Progenitor cell of endocrine pancreas (in vitro differentiated cells): ENCODE data around the gene CPE. TPM values are rescaled to one million over a fixed set of nuclear protein-coding genes. Genes with fewer than 3 reads are reported as not detected.

ENCODE experiments used
- DNase-seq: peaks from one replicate; pipeline ENCODE4 v3.0.0; 2021; ENCODE audit warnings: low spot score; ENCODE audit not compliant: unreplicated experiment
- H3K27ac Mint-ChIP-seq: 2 replicates; pipeline ENCODE4 v1.8.0; 2021; ENCODE audit warnings: mild to moderate bottlenecking, moderate library complexity, mixed read lengths
- H3K27me3 Mint-ChIP-seq: 2 replicates; pipeline ENCODE4 v1.8.0; 2021; ENCODE audit warnings: mixed read lengths
- H3K36me3 Mint-ChIP-seq: 2 replicates; pipeline ENCODE4 v1.8.0; 2022; ENCODE audit warnings: mixed read lengths; ENCODE audit not compliant: insufficient read depth
- H3K4me1 Mint-ChIP-seq: 2 replicates; pipeline ENCODE4 v1.8.0; 2021; ENCODE audit warnings: low read depth, mixed read lengths
- H3K4me3 Mint-ChIP-seq: 2 replicates; pipeline ENCODE4 v1.8.0; 2021; ENCODE audit warnings: low read depth, mild to moderate bottlenecking, moderate library complexity, mixed read lengths
- H3K9me3 Mint-ChIP-seq: 2 replicates; pipeline ENCODE4 v1.8.0; 2021; ENCODE audit warnings: low read depth, mixed read lengths
- CTCF ChIP-seq: fragments of 200-600 bp; sonication (generic); IDR thresholded peaks from one replicate; pipeline ENCODE4 v1.5.0; 2021; ENCODE audit warnings: antibody characterized with exemption, mild to moderate bottlenecking; ENCODE audit not compliant: unreplicated experiment
- total RNA-seq: library from RNA; stranded (reverse); gene quantifications from 2 replicates; pipeline ENCODE4 v1.2.1, GENCODE V29; 2021

Gene CPE
- total RNA-seq, 1 donor from 2014 or later: 129 TPM

- Mint-ChIP-seq H3K27ac (no peak overlapping the region), H3K9me3 (no peaks in the 10 kb centered on the region), H3K4me3 (no peak overlapping the region), H3K36me3 (peaks cover 4% of the 10 kb centered on the region), H3K27me3 (no peaks in the 10 kb centered on the region), H3K4me1 (peaks cover 6% of the 10 kb centered on the region)
- DNase-seq: no peak
- no peak for TF ChIP-seq CTCF
Measured at GRCh38 chr4:165464376-165464775, 85.6 kb downstream of the CPE start.

- no peak overlapping the region for H3K27ac Mint-ChIP-seq
- no peak overlapping the region for H3K4me3 Mint-ChIP-seq
- H3K4me1 Mint-ChIP-seq: peaks cover 4% of the 10 kb centered on the region
- DNase-seq: no peak
- no peaks in the 10 kb centered on the region for H3K9me3 Mint-ChIP-seq
- no peaks in the 10 kb centered on the region for H3K27me3 Mint-ChIP-seq
- peaks cover 4% of the 10 kb centered on the region for H3K36me3 Mint-ChIP-seq
- TF ChIP-seq CTCF: peak; percentile 88
Measured at GRCh38 chr4:165464813-165465381, 86.1 kb downstream of the CPE start.

GRCh38 chr4:165470009-165470408 is 91.2 kb downstream of the CPE start:
- Mint-ChIP-seq H3K9me3 (peaks cover 25% of the 10 kb centered on the region), H3K4me3 (no peak overlapping the region), H3K36me3 (peaks cover 37% of the 10 kb centered on the region), H3K27me3 (no peaks in the 10 kb centered on the region), H3K4me1 (no peaks in the 10 kb centered on the region), H3K27ac (no peak overlapping the region)
- no peak for DNase-seq
- TF ChIP-seq CTCF: no peak

- H3K4me3 Mint-ChIP-seq: no peak overlapping the region
- H3K27ac Mint-ChIP-seq: no peak overlapping the region
- no peaks in the 10 kb centered on the region for H3K27me3 Mint-ChIP-seq
- no peaks in the 10 kb centered on the region for H3K4me1 Mint-ChIP-seq
- peaks cover 46% of the 10 kb centered on the region for H3K36me3 Mint-ChIP-seq
- peaks cover 36% of the 10 kb centered on the region for H3K9me3 Mint-ChIP-seq
- no peak for DNase-seq
- TF ChIP-seq CTCF: no peak
Measured at GRCh38 chr4:165472943-165473676, 94.3 kb downstream of the CPE start.

- Mint-ChIP-seq H3K27ac (no peak overlapping the region), H3K4me1 (no peaks in the 10 kb centered on the region), H3K27me3 (no peaks in the 10 kb centered on the region), H3K4me3 (no peak overlapping the region), H3K36me3 (peaks cover 50% of the 10 kb centered on the region), H3K9me3 (peaks cover 44% of the 10 kb centered on the region)
- no peak for TF ChIP-seq CTCF
- no peak for DNase-seq
Measured at GRCh38 chr4:165474784-165475705, 96.2 kb downstream of the CPE start.
